ENCODE results near the gene HOXD10.

HOXD10 gene

DNA sequence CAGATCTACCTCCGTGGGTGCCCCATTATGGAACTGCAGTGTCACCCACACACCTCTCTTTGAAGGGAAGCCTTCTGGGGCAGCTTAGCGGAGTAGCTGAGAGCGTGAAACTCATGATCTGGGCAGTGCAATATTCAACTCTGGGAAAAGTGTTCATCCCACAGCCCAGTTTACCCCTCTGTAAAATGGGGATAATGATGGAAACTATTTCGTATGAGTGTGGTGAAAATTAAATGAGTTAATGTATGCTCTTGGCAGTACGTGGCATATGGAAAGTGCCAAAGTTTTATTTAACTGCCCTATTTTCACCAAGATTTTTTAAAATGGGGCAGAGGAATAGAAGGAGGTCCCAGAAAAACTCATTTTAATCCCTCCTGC is 44.3 kb upstream of the HOXD10 start:
- no peak for TF ChIP-seq YY1 (IDR thresholded peaks at IDR 0.05; ENCODE audit: low read depth)
- no peak for TF ChIP-seq TCF12 (IDR thresholded peaks at IDR 0.05; ENCODE audit: low read depth)
- TF ChIP-seq TAF1 (IDR thresholded peaks at IDR 0.05; ENCODE audit: low read depth) = no peak
- TF ChIP-seq, protein P1, sequence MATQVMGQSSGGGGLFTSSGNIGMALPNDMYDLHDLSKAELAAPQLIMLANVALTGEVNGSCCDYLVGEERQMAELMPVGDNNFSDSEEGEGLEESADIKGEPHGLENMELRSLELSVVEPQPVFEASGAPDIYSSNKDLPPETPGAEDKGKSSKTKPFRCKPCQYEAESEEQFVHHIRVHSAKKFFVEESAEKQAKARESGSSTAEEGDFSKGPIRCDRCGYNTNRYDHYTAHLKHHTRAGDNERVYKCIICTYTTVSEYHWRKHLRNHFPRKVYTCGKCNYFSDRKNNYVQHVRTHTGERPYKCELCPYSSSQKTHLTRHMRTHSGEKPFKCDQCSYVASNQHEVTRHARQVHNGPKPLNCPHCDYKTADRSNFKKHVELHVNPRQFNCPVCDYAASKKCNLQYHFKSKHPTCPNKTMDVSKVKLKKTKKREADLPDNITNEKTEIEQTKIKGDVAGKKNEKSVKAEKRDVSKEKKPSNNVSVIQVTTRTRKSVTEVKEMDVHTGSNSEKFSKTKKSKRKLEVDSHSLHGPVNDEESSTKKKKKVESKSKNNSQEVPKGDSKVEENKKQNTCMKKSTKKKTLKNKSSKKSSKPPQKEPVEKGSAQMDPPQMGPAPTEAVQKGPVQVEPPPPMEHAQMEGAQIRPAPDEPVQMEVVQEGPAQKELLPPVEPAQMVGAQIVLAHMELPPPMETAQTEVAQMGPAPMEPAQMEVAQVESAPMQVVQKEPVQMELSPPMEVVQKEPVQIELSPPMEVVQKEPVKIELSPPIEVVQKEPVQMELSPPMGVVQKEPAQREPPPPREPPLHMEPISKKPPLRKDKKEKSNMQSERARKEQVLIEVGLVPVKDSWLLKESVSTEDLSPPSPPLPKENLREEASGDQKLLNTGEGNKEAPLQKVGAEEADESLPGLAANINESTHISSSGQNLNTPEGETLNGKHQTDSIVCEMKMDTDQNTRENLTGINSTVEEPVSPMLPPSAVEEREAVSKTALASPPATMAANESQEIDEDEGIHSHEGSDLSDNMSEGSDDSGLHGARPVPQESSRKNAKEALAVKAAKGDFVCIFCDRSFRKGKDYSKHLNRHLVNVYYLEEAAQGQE (IDR thresholded peaks at IDR 0.05; ENCODE audit: low read depth) = no peak
- no peak for TF ChIP-seq EGR1 (IDR thresholded peaks at IDR 0.05)
- TF ChIP-seq TEAD4 (IDR thresholded peaks at IDR 0.05) = no peak
- TF ChIP-seq FOXM1 (IDR thresholded peaks at IDR 0.05; ENCODE audit: borderline replicate concordance, low read depth) = no peak
- TF ChIP-seq CEBPB (IDR thresholded peaks at IDR 0.05) = no peak
- TF ChIP-seq ZBTB7A (IDR thresholded peaks at IDR 0.05; ENCODE audit: low read depth) = no peak
- no peak for TF ChIP-seq CREB1 (IDR thresholded peaks at IDR 0.05; ENCODE audit: low read depth)

DNA sequence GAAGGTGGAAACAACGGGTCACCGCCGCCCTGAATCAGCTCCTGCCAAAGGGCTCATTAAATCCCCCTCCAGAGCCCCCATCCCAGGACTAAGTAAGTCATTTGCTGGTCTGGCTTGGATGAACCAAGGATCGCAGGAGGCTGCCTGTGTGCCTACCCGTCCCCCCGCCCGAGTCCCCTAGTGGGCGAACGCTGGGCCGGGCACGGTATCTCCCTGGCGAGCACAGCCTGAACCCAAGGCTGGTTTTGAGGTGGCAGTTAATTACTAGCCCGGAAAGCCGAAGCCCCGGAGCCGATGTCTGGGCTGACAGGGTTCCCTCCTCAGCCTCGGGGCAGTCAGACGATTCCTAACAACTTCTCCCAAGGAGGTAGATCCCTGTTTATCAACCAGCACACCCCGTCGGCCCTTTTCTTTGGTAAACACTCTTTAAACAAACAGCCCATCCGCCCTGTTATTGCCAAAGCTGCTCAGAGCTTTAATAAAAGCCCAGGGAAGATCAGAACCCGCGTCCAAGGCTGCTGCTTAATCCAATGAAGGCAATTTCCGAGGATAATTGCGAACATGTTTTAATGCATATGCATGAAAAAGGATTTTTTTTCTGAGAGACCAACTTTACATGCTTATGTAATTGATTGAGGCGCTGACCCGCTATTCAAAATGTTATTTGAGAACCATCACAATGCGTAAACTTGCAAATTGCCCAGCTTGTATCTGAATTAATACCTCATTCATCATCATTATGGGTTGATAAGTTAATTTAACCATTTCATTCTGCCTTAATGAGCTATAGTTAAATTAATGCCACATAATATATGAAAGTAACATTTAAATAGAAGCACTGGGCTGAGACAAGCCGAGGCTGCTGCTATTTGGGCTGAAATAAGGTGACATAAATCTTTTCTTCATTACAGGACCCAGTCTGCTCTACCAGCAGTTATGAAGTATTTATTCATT is 43.4 kb upstream of the HOXD10 start:
- TF ChIP-seq TCF12 (IDR thresholded peaks at IDR 0.05; ENCODE audit: low read depth) = no peak
- no peak for TF ChIP-seq YY1 (IDR thresholded peaks at IDR 0.05; ENCODE audit: low read depth)
- TF ChIP-seq NFIC (IDR thresholded peaks at IDR 0.05) = no peak
- TF ChIP-seq, protein P1 (IDR thresholded peaks at IDR 0.05; ENCODE audit: low read depth) = no peak
- no peak for TF ChIP-seq RAD21 (IDR thresholded peaks at IDR 0.05; ENCODE audit: low read depth)
- TF ChIP-seq CEBPB (IDR thresholded peaks at IDR 0.05) = no peak
- TF ChIP-seq, protein P2, sequence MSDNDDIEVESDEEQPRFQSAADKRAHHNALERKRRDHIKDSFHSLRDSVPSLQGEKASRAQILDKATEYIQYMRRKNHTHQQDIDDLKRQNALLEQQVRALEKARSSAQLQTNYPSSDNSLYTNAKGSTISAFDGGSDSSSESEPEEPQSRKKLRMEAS (IDR thresholded peaks at IDR 0.05) = no peak
- no peak for TF ChIP-seq ZBTB7A (IDR thresholded peaks at IDR 0.05; ENCODE audit: low read depth)
- TF ChIP-seq EGR1 (IDR thresholded peaks at IDR 0.05) = no peak
- TF ChIP-seq CREB1 (IDR thresholded peaks at IDR 0.05; ENCODE audit: low read depth) = no peak
- no peak for TF ChIP-seq TAF1 (IDR thresholded peaks at IDR 0.05; ENCODE audit: low read depth)
- no peak for TF ChIP-seq EP300 (IDR thresholded peaks at IDR 0.05; ENCODE audit: borderline replicate concordance)
- TF ChIP-seq TEAD4 (IDR thresholded peaks at IDR 0.05) = no peak
- TF ChIP-seq, protein P3, sequence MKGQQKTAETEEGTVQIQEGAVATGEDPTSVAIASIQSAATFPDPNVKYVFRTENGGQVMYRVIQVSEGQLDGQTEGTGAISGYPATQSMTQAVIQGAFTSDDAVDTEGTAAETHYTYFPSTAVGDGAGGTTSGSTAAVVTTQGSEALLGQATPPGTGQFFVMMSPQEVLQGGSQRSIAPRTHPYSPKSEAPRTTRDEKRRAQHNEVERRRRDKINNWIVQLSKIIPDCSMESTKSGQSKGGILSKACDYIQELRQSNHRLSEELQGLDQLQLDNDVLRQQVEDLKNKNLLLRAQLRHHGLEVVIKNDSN (IDR thresholded peaks at IDR 0.05) = no peak
- no peak for TF ChIP-seq FOXM1 (IDR thresholded peaks at IDR 0.05; ENCODE audit: borderline replicate concordance, low read depth)

DNA sequence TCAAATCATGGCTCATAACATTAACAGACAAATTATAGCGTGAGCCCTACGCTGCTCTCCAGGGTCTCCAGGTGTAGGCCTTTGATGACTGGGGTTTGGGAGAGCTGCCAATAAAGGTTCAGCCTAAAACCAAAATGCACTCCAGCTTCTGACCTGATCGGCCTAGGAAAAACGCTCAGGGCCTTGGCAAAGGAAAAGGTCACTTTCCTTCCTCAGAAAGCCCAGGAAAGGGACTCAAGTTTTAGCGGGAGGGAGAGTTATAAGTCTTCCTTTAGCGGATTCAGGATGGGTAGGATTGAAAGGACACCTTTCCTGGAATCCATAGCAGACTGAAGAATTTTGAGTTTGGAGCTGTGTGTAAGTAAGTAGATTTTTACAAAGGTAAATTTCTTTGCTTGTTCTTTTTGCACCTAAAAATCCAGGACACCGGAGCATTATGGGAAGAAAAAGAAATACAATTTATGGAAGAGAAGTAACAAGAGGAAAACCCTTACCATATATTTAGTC is 41.6 kb upstream of the HOXD10 start:
- TF ChIP-seq TCF12 (IDR thresholded peaks at IDR 0.05; ENCODE audit: low read depth) (no peak), YY1 (IDR thresholded peaks at IDR 0.05; ENCODE audit: low read depth) (no peak), RAD21 (IDR thresholded peaks at IDR 0.05; ENCODE audit: low read depth) (no peak), TAF1 (IDR thresholded peaks at IDR 0.05; ENCODE audit: low read depth) (no peak), CEBPB (IDR thresholded peaks at IDR 0.05) (no peak), EP300 (IDR thresholded peaks at IDR 0.05; ENCODE audit: borderline replicate concordance) (no peak), TEAD4 (IDR thresholded peaks at IDR 0.05) (no peak), EGR1 (IDR thresholded peaks at IDR 0.05) (no peak), ZBTB7A (IDR thresholded peaks at IDR 0.05; ENCODE audit: low read depth) (no peak), NFIC (IDR thresholded peaks at IDR 0.05) (no peak), FOXM1 (IDR thresholded peaks at IDR 0.05; ENCODE audit: borderline replicate concordance, low read depth) (no peak), CREB1 (IDR thresholded peaks at IDR 0.05; ENCODE audit: low read depth) (no peak)
- TF ChIP-seq, protein P3 (IDR thresholded peaks at IDR 0.05) = no peak
- TF ChIP-seq, protein P2 (IDR thresholded peaks at IDR 0.05) = no peak
- TF ChIP-seq, protein P1 (IDR thresholded peaks at IDR 0.05; ENCODE audit: low read depth) = no peak
